HG03469 (cell line): ENCODE measurements around the gene LRP2BP.
"Not testable (repeated sequence)": the region's sequence is repeated elsewhere in the genome, so short reads cannot be mapped to it uniquely, and the experiment has no call there.

Source experiments
- ATAC-seq: cut with Tn5 transposase; IDR thresholded peaks from one replicate; pipeline ENCODE4 v1.9.1; 2021; ENCODE audit warnings: mild to moderate bottlenecking, moderate library complexity, moderate number of reproducible peaks; ENCODE audit not compliant: unreplicated experiment

Gene LRP2BP

GRCh38 chr4:185362570-185362969 lies 33.2 kb downstream of the LRP2BP start:
- ATAC-seq = not testable (repeated sequence)

- ATAC-seq = no peak
Measured at GRCh38 chr4:185361872-185362271, 33.9 kb downstream of the LRP2BP start.

DNA sequence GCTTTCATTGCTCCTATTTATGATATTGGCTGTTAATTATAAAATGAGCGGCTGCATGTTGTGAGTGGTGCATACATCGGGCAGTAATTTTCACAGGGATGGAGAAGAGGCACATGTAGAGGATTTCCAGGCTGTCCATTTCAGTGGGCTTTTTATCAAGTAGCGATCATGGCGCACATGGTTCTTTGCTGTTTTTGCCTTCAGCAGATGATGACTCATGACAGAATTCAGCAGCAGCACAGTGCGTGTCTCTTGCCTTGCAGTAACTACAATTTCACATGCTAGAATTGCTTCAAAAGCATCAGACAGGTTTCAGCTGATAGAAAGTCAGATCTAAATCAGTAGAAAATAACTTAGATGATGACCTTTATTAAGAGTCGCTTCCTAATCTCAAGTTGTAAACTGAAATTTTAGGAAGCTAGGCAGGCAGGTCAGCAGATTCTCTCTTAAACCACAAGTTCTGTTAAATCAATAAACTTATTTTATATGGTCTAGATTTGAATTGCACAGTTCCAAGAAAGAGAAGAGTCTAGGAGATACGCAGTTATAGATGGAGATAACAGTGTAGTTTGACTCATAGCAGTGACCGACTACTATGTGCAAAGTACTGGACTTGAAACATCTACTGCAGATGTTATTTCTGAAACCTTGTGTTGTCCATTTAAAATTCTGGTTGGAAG lies 35.8 kb downstream of the LRP2BP start:
- ATAC-seq = no peak

GRCh38 chr4:185358959-185359358 lies 36.8 kb downstream of the LRP2BP start:
- ATAC-seq = no peak

DNA sequence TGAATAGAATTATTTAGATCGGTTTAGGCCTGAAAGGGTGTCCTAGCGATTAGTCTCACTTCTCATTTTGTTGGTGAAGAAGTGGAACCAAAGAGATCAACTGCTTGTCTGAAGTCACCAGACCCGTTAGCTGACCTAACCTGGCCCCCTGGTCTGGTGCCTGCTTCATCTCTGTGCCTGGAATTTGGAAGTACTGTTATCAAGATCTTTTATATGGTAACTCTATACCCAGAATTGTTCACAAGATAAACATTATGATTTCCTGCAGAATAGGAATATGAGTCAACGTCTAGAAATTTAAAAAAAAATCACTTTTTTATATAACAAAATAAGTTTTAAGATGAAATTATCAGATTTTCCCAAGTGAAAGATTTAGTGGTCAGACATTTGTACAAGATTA lies 37.2 kb downstream of the LRP2BP start:
- no peak for ATAC-seq

- ATAC-seq = no peak
Measured at GRCh38 chr4:185357733-185358440, 37.8 kb downstream of the LRP2BP start.

- ATAC-seq = no peak
Measured at GRCh38 chr4:185357211-185357610, 38.5 kb downstream of the LRP2BP start.

- no peak for ATAC-seq
Measured at GRCh38 chr4:185352741-185353140, 43.0 kb downstream of the LRP2BP start.

- no peak for ATAC-seq
Measured at GRCh38 chr4:185352202-185352601, 43.5 kb downstream of the LRP2BP start.

- ATAC-seq = no peak
Measured at GRCh38 chr4:185351691-185352090, 44.0 kb downstream of the LRP2BP start.

- no peak for ATAC-seq
Measured at GRCh38 chr4:185346975-185347601, 48.6 kb downstream of the LRP2BP start.

- peak; percentile 35 for ATAC-seq
Measured at GRCh38 chr4:185344743-185345538, 50.8 kb downstream of the LRP2BP start.

- no peak for ATAC-seq
Measured at GRCh38 chr4:185343726-185344581, 51.8 kb downstream of the LRP2BP start.

GRCh38 chr4:185341841-185342240 lies 53.9 kb downstream of the LRP2BP start:
- ATAC-seq = peak; percentile 47

- ATAC-seq = no peak
Measured at GRCh38 chr4:185341377-185341776, 54.3 kb downstream of the LRP2BP start.

GRCh38 chr4:185339941-185340340 lies 55.8 kb downstream of the LRP2BP start:
- peak; percentile 29 for ATAC-seq

GRCh38 chr4:185335579-185335978 lies 60.1 kb downstream of the LRP2BP start:
- no peak for ATAC-seq

GRCh38 chr4:185334326-185334725 lies 61.4 kb downstream of the LRP2BP start:
- no peak for ATAC-seq

DNA sequence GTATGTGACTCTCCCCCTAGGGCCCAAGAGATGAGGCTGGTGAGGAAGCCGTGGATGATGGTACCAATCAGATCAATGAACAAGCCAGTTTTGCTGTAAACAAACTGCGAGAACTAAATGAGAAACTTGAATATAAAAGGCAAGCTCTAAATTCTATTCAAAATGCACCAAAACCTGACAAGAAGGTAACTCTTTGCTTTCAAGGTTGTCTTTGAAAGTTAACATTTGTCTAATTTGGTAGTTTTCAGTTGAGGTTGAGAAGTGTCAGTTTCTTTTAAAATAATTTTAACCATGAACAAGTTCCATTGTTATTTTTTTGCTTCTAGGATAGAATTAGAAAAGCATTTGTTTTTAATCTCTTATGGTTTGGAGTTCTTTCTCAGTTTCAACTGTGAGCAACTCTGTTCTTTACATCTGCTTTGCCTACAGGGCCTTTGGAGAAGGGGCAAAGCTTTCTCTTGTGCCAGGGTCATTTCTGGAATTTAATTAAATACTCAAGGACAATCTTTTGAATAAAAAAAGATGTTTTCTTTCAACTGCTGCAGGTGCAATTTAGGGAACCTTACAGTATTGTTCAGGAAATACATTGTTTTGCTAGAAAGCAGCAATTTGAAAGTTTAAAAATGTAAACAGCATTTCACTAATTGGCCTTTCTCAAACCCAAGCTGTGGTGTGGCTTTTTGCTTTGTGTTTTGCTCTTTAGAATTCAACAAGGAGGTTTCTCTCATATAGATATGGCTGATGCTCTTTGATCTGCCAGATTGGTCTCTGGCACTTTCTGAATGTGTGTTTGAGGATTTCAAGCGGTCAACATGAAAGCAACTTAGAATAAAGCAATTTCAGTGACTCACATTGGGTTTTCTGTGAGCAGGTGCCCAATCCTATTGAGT lies 62.9 kb downstream of the LRP2BP start:
- ATAC-seq = peak; percentile 72
